ENCODE results near the gene NPTX2.

DNA sequence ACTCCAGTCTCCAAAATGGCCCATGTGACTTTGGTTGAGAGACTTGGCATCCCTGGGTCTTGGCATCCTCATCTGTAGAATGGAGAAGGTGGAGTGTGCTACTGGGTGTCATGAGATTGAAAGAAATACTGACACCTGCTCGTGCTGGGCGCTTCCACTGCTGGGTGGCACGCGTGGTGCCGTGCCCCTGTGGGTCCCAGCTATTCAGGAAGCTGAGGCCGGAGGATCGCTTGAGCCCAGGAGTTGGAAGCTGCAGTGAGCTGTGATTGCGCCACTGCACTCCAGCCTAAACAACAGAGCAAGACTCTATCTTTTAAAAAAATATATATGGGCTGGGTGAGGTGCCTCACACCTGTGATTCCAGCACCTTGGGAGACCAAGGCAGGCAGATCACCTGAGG lies 53.1 kb downstream of the NPTX2 start:
- TF ChIP-seq, protein P1, sequence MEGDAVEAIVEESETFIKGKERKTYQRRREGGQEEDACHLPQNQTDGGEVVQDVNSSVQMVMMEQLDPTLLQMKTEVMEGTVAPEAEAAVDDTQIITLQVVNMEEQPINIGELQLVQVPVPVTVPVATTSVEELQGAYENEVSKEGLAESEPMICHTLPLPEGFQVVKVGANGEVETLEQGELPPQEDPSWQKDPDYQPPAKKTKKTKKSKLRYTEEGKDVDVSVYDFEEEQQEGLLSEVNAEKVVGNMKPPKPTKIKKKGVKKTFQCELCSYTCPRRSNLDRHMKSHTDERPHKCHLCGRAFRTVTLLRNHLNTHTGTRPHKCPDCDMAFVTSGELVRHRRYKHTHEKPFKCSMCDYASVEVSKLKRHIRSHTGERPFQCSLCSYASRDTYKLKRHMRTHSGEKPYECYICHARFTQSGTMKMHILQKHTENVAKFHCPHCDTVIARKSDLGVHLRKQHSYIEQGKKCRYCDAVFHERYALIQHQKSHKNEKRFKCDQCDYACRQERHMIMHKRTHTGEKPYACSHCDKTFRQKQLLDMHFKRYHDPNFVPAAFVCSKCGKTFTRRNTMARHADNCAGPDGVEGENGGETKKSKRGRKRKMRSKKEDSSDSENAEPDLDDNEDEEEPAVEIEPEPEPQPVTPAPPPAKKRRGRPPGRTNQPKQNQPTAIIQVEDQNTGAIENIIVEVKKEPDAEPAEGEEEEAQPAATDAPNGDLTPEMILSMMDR (IDR thresholded peaks at IDR 0.05; ENCODE audit: low read length) = no peak
- TF ChIP-seq EZH2 (optimal IDR thresholded peaks at IDR 0.05; ENCODE audit: low read depth, low read length) = no peak
- no peak for TF ChIP-seq EZH2phosphoT487 (IDR thresholded peaks at IDR 0.05; ENCODE audit: low read length)
